Psoas muscle (tissue), 8 donors: ENCODE results near the gene ZC3H12A. TPM values are rescaled to one million over a fixed set of nuclear protein-coding genes. Genes with fewer than 3 reads are reported as not detected.

ENCODE experiments used
- ATAC-seq, 4 donors: fragments of 200-7000 bp; cut with Tn5 transposase; one replicate each; pipeline ENCODE4 v1.9.1; 2020; ENCODE audit warnings: moderate library complexity in 3 of 4, mild to moderate bottlenecking in 2 of 4
- DNase-seq, 2 donors: peaks; one replicate each; pipeline ENCODE4 v3.0.0-alpha.2; 2020
- H3K27ac ChIP-seq: fragments of 200-600 bp; one replicate; pipeline ENCODE4 v1.8.0; 2022
- H3K27me3 ChIP-seq, 3 donors: fragments of 200-600 bp in 1 of 3; one replicate each; pipeline versions ENCODE4 v1.6.1 to v1.8.0; 2013 to 2022; ENCODE audit warnings: low read length in 2 of 3, mild to moderate bottlenecking in 2 of 3, moderate library complexity in 1 of 3; ENCODE audit not compliant: insufficient read depth in 3 of 3
- H3K36me3 ChIP-seq, 2 donors: fragments of 200-600 bp in 1 of 2; one replicate each; pipeline versions ENCODE4 v1.6.1 to v1.8.0; 2013 to 2022; ENCODE audit warnings: low read depth in 1 of 2, mild to moderate bottlenecking in 1 of 2, moderate library complexity in 1 of 2; ENCODE audit not compliant: insufficient read depth in 1 of 2
- H3K4me1 ChIP-seq: fragments of 200-600 bp; one replicate; pipeline ENCODE4 v1.8.0; 2022
- H3K4me3 ChIP-seq: fragments of 200-600 bp; one replicate; pipeline ENCODE4 v1.8.0; 2022; ENCODE audit warnings: mild to moderate bottlenecking
- H3K9me3 ChIP-seq: fragments of 200-600 bp; one replicate; pipeline ENCODE4 v1.8.0; 2022
- WGBS, 3 donors: extraction: QIAGEN DNeasy Blood & Tissue Kit; methylation state at CpG; one replicate each; pipeline versions ENCODE4 v1.1.6 to v1.1.7; 2013; 5-methylcytosine and 5-hydroxymethylcytosine counted together
- intact Hi-C, 2 donors: fragments of 100-400 bp; cut with DNase I; formaldehyde crosslinking; loops; one replicate each; pipeline versions ENCODE4 v1.11.0 to v1.14.2; 2022
- polyA plus RNA-seq, 3 donors: library from polyadenylated mRNA; stranded (reverse); fragments of 200-250 nt; gene quantifications; one replicate each; pipeline ENCODE4 v1.2.3, GENCODE V29; 2013
- total RNA-seq, 4 donors: library from RNA; stranded (reverse); fragmentation: NEBNext Ultra II Directional in 2 of 4; extraction: Animal tissue kit (Norgen Biotek cat#: 25700) in 2 of 4; gene quantifications; one replicate each; pipeline versions ENCODE4 v1.2.1 to v1.2.4, GENCODE V29; 2021 to 2023
- TF ChIP-seq, protein P1 (sequence below): fragments of 200-600 bp; IDR thresholded peaks from one replicate; pipeline ENCODE4 v1.8.0; 2022; ENCODE audit warnings: antibody characterized with exemption
- donor health status: healthy with polysubstance abuse.
- donor health status: DM: no; HTN: no; CAD: no; lungs with moderate emphysema.
- donor health status: Bipolar disorder and iron deficiency.
- donor health status: healthy.
- donor health status: DM: yes; HTN: yes; CAD: no.
- donor health status: DM: no; HTN: no; CAD: no.
- donor health status: DM: no; HTN: no; CAD: no.
- donor health status: DM: yes; HTN: yes; CAD: no.

Gene ZC3H12A
- total and polyA plus RNA-seq, 7 donors: 1.9 to 30.2 (median 13.5) TPM

DNA sequence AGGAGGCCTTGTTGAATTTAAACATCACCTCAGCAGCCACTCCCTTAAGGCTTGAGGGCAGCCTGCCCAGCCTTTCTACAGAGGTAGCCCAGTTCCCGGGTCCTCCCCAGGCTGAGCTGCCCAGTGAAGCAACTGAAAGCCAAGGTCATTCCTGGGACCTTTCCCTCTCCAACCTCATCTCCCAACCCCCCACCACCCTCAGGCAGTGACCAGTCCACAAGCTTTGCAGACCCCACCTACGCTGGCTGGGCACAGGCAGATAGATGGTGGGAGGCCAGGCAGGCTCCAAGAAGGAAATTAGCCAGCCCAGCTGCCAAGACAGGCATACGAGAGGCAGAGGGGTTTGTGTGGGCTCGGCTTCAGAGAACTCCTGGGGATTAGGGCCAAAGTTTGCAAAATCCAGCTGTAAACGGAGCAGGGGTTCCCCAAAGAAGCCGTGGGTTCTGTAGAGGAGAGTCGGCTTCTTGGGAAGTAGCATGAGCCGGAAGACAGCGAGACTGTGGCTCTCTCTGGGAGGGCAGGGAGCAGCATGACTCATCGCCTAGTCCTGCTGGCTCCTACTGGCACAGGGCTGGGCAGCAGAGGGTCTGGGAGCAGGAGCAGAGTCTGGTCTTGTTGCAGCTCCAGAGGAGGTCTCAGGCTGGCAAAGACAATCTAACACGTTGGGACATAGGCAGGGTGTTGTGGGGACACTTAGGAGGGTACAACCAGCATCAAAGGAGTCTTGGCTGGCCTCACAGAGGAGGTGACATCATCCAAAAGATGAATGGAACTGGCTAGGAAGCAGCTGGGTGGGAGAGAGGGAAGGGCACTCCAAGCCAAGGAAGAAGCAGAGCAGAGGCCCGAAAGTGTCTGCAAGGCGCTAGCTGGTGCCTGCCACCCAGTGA, 2.8 kb upstream of the ZC3H12A start:
- ATAC-seq (peak; percentile 69 to 72 (median 70)), DNase-seq (peak; percentile 84 to 86)
- TF ChIP-seq, protein P1, sequence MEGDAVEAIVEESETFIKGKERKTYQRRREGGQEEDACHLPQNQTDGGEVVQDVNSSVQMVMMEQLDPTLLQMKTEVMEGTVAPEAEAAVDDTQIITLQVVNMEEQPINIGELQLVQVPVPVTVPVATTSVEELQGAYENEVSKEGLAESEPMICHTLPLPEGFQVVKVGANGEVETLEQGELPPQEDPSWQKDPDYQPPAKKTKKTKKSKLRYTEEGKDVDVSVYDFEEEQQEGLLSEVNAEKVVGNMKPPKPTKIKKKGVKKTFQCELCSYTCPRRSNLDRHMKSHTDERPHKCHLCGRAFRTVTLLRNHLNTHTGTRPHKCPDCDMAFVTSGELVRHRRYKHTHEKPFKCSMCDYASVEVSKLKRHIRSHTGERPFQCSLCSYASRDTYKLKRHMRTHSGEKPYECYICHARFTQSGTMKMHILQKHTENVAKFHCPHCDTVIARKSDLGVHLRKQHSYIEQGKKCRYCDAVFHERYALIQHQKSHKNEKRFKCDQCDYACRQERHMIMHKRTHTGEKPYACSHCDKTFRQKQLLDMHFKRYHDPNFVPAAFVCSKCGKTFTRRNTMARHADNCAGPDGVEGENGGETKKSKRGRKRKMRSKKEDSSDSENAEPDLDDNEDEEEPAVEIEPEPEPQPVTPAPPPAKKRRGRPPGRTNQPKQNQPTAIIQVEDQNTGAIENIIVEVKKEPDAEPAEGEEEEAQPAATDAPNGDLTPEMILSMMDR: no peak
- 11 to 23% (median 12%) methylated on average over 13 of the region's 13 CpGs for WGBS, 3 donors
- H3K36me3 ChIP-seq: peaks cover 0 to 9% of the 10 kb centered on the region in 2 donors
- H3K9me3 ChIP-seq: no peaks in the 10 kb centered on the region
- intact Hi-C loops: no loop called here
- H3K27ac ChIP-seq: peak overlapping the region; percentile 90
- H3K4me3 ChIP-seq: peak overlapping the region; percentile 55
- peaks cover 40% of the 10 kb centered on the region for H3K4me1 ChIP-seq
- H3K27me3 ChIP-seq: no peaks in the 10 kb centered on the region

DNA sequence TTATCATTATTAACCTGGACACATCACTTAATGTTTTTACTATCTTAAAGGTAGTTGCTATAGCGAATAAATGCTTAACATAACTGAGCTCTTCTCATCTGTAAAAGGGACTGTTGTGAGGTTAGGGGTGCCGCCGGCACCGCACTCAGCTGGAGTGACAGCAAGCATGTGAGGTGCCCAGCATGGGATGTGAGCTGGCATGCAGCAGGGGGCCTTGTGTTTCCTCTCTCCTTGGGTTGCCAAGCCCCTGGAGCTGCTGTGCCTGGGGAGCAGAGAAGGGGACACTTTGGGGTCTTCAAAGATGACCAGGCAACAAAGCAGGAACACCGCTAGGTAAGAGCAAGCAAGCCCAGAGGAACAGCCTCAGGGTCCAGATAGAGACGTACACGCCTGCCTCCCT, 2.1 kb upstream of the ZC3H12A start:
- no peak for ATAC-seq
- WGBS, 3 donors: 62 to 83% (median 67%) methylated on average over 7 of the region's 7 CpGs

DNA sequence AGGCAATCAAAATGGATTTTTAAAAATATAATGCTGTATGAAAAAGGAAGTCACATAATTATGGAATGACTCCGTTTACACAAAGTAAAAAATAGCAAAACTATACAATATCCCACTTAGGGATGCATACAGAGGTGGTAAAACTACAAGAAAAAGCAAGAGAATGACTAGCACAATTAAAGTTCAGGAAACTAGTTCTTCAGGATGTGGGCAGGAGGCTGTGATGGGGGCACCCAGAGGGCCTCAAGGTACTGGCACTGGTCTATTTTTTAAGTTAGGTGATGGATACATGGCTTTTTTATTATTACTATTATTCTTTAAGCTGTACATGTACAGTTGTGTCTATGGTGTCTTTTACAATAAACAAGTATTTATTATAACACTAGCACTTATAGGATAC, 1.4 kb upstream of the ZC3H12A start:
- TF ChIP-seq, protein P1: no peak
- Histone ChIP-seq H3K4me1 (peaks cover 52% of the 10 kb centered on the region), H3K4me3 (peak overlapping the region; percentile 72), H3K27ac (peak overlapping the region; percentile 90), H3K9me3 (no peaks in the 10 kb centered on the region), H3K36me3 (peaks cover 0 to 22% of the 10 kb centered on the region in 2 donors), H3K27me3 (no peaks in the 10 kb centered on the region)
- no peak for DNase-seq
- 83 to 85% (median 83%) methylated on average over 1 of the region's 1 CpG for WGBS, 3 donors
- intact Hi-C loops: no loop called here
- ATAC-seq: no peak

More for the DNA sequence above, 2.1 kb upstream of the ZC3H12A start:
- intact Hi-C loops: no loop called here
- Histone ChIP-seq H3K4me3 (peak overlapping the region; percentile 31), H3K4me1 (peaks cover 45% of the 10 kb centered on the region), H3K27ac (peak overlapping the region; percentile 90), H3K9me3 (no peaks in the 10 kb centered on the region), H3K36me3 (peaks cover 0 to 15% of the 10 kb centered on the region in 2 donors), H3K27me3 (no peaks in the 10 kb centered on the region)
- TF ChIP-seq, protein P1: no peak
- no peak for DNase-seq

DNA sequence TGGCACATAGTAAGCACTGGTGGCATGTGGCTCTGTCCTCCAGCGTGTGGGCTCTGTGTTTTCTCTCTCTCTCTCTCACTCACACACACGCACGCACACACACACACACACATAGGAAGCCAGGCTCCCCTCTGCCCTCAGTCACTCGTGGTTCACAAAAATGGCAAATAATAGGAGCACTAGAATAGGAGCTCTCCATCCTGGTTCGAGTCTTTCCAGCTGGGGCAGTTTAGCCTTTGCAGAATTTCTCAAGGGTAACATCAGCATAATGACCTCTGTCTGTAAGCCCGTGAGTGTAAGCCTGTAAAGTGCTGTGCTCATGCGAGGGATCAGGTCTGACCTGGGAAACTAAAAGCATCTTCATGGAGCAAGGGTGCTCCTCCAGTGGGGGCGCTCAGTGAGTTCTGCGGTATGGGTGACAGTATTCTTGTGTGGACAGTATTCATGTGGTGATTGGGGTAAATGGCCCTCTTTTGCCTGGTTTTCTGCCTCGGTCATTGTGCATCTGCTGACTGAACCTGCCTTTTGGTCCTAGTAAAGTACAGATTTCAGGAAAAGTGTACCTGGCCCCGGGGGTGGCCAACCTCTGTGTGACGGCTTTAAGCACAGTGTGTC, 842 bp upstream of the ZC3H12A start:
- DNase-seq (peak in 1 of 2 donors; percentile 15), ATAC-seq (peak in 2 of 4 donors; percentile 14 to 16)
- peak overlapping the region; percentile 90 for H3K27ac ChIP-seq
- H3K27me3 ChIP-seq: no peaks in the 10 kb centered on the region
- H3K4me3 ChIP-seq: peak overlapping the region; percentile 72
- TF ChIP-seq, protein P1: no peak
- no peaks in the 10 kb centered on the region for H3K9me3 ChIP-seq
- intact Hi-C loops: no loop called here
- H3K4me1 ChIP-seq: peaks cover 58% of the 10 kb centered on the region
- WGBS, 3 donors: 22 to 44% (median 35%) methylated on average over 12 of the region's 12 CpGs
- peaks cover 0 to 27% of the 10 kb centered on the region in 2 donors for H3K36me3 ChIP-seq
